ENCODE measurements around the gene MAP3K2.
"Not testable (repeated sequence)": the region's sequence is repeated elsewhere in the genome, so short reads cannot be mapped to it uniquely, and the experiment has no call there.

DNA sequence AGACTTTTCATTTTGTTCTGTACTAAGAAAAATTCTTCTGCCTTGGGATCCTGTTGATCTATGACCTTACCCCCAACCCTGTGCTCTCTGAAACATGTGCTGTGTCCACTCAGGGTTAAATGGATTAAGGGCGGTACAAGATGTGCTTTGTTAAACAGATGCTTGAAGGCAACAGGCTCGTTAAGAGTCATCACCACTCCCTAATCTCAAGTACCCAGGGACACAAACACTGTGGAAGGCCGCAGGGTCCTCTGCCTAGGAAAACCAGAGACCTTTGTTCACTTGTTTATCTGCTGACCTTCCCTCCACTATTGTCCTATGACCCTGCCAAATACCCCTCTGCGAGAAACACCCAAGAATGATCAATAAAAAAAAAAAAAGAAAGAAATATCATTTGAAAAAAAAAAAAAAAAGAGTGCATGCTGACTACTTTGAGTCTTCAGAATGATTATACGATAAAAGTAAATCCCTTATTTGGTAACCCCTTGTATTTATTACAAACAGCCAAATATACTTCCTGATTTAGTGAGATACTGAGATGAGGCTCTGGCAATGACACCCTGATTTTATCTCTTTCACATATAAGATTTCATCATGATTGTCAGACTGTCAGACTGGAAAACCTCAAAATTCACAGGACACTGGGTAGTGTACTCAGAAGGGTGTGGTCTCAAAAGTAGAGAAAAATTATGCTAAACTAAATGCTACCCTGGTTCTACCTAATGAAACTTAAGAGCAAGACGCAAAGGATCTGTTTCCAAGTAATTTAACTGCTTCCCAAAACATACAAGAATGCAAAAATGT is 33.7 kb downstream of the MAP3K2 start:
- TF ChIP-seq POLR2A (IDR thresholded peaks at IDR 0.05) = not testable (repeated sequence)
- TF ChIP-seq, protein P1, sequence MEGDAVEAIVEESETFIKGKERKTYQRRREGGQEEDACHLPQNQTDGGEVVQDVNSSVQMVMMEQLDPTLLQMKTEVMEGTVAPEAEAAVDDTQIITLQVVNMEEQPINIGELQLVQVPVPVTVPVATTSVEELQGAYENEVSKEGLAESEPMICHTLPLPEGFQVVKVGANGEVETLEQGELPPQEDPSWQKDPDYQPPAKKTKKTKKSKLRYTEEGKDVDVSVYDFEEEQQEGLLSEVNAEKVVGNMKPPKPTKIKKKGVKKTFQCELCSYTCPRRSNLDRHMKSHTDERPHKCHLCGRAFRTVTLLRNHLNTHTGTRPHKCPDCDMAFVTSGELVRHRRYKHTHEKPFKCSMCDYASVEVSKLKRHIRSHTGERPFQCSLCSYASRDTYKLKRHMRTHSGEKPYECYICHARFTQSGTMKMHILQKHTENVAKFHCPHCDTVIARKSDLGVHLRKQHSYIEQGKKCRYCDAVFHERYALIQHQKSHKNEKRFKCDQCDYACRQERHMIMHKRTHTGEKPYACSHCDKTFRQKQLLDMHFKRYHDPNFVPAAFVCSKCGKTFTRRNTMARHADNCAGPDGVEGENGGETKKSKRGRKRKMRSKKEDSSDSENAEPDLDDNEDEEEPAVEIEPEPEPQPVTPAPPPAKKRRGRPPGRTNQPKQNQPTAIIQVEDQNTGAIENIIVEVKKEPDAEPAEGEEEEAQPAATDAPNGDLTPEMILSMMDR (IDR thresholded peaks at IDR 0.05) = not testable (repeated sequence)
